Measurements from ENCODE around the gene SDCCAG8. TPM values are rescaled to one million over a fixed set of nuclear protein-coding genes. Genes with fewer than 3 reads are reported as not detected.

SDCCAG8 gene
- total RNA-seq, 1 experiment from 2014 or later = 14.0 TPM

- Histone ChIP-seq H3K9me3 (ENCODE audit: control insufficient read depth, insufficient read depth, low read depth, low read length) (no peaks in the 10 kb centered on the region), H3K4me1 (ENCODE audit: control insufficient read depth, insufficient read depth, low read length) (peaks cover 33% of the 10 kb centered on the region), H3K4me3 (ENCODE audit: low read depth in 2 of 2, low read length in 2 of 2) (no peak overlapping the region), H3K27me3 (ENCODE audit: control insufficient read depth, insufficient read depth, low read length) (no peaks in the 10 kb centered on the region), H3K36me3 (ENCODE audit: control insufficient read depth, insufficient read depth, low read length) (no peaks in the 10 kb centered on the region), H3K27ac (ENCODE audit: low read length) (peak overlapping the region; percentile 3; the same call in 1 of the 2 replicates)
- DNase-seq (ENCODE audit: low read depth, low spot score) (no peak), ATAC-seq (no peak)
- BruUV-seq (replicated peaks) = no TSS peak
- POLR2A ChIA-PET = no interaction called here
- CTCF ChIA-PET = interaction anchor here (0.7 kb wide), 1 partner anchor 28 kb away, joined by 6 read pairs; no protein-coding TSS in a partner anchor
- in situ Hi-C loops (cut with HindIII; ENCODE audit: low pct_unique_long_range_greater_than_20kb, low sequenced_read_pairs) (no loop called here), intact Hi-C loops (cut with micrococcal nuclease; ENCODE audit: unreplicated experiment) (no loop called here)
- no peak for TF ChIP-seq SIN3A (IDR thresholded peaks at IDR 0.05; ENCODE audit: borderline replicate concordance, insufficient read depth, low read depth, low read length)
These were observed 10.4 kb downstream of the SDCCAG8 start for GRCh38 chr1:243266231-243266630.

- no TSS peak for BruUV-seq (replicated peaks)
- Histone ChIP-seq H3K4me1 (ENCODE audit: control insufficient read depth, insufficient read depth, low read length) (peaks cover 33% of the 10 kb centered on the region), H3K27me3 (ENCODE audit: control insufficient read depth, insufficient read depth, low read length) (no peaks in the 10 kb centered on the region), H3K9me3 (ENCODE audit: control insufficient read depth, insufficient read depth, low read depth, low read length) (no peaks in the 10 kb centered on the region), H3K27ac (ENCODE audit: low read length) (peak overlapping the region; percentile 89), H3K4me3 (ENCODE audit: low read depth in 2 of 2, low read length in 2 of 2) (peak overlapping the region; percentile 23 to 35), H3K36me3 (ENCODE audit: control insufficient read depth, insufficient read depth, low read length) (no peaks in the 10 kb centered on the region)
- DNase-seq (ENCODE audit: low read depth, low spot score) (no peak), ATAC-seq (peak; percentile 19; the same call in 1 of the 2 replicates)
- intact Hi-C loops (cut with micrococcal nuclease; ENCODE audit: unreplicated experiment) = no loop called here
- no peak for TF ChIP-seq REST (IDR thresholded peaks at IDR 0.05; ENCODE audit: insufficient read depth in 1 of 2, low read depth in 2 of 2, low read length in 1 of 2)
- no peak for TF ChIP-seq POLR2AphosphoS5 (IDR thresholded peaks at IDR 0.05; ENCODE audit: low read depth, low read length)
- TF ChIP-seq SIN3A (IDR thresholded peaks at IDR 0.05; ENCODE audit: borderline replicate concordance, insufficient read depth, low read depth, low read length) = no peak
- TF ChIP-seq TCF7L2 (IDR thresholded peaks at IDR 0.05; ENCODE audit: low read depth, low read length) = no peak
- TF ChIP-seq CTCF (IDR thresholded peaks at IDR 0.05) = no peak
- in situ Hi-C loops (cut with HindIII; ENCODE audit: low pct_unique_long_range_greater_than_20kb, low sequenced_read_pairs) = no loop called here
- POLR2A ChIA-PET = no interaction called here
- CTCF ChIA-PET = no interaction called here
These were observed 11.6 kb downstream of the SDCCAG8 start for GRCh38 chr1:243267471-243267880.

- Histone ChIP-seq H3K4me3 (ENCODE audit: low read depth in 2 of 2, low read length in 2 of 2) (peak overlapping the region; percentile 23 to 37), H3K36me3 (ENCODE audit: control insufficient read depth, insufficient read depth, low read length) (no peaks in the 10 kb centered on the region), H3K27ac (ENCODE audit: low read length) (peak overlapping the region; percentile 89), H3K27me3 (ENCODE audit: control insufficient read depth, insufficient read depth, low read length) (no peaks in the 10 kb centered on the region), H3K9me3 (ENCODE audit: control insufficient read depth, insufficient read depth, low read depth, low read length) (no peaks in the 10 kb centered on the region), H3K4me1 (ENCODE audit: control insufficient read depth, insufficient read depth, low read length) (peaks cover 30% of the 10 kb centered on the region)
- ATAC-seq (peak; percentile 71), DNase-seq (ENCODE audit: low read depth, low spot score) (no peak)
- BruUV-seq (replicated peaks) = no TSS peak
- no peak for TF ChIP-seq POLR2AphosphoS5 (IDR thresholded peaks at IDR 0.05; ENCODE audit: low read depth, low read length)
- TF ChIP-seq REST (IDR thresholded peaks at IDR 0.05; ENCODE audit: insufficient read depth in 1 of 2, low read depth in 2 of 2, low read length in 1 of 2) = no peak
- TF ChIP-seq TCF7L2 (IDR thresholded peaks at IDR 0.05; ENCODE audit: low read depth, low read length) = no peak
- no peak for TF ChIP-seq SIN3A (IDR thresholded peaks at IDR 0.05; ENCODE audit: borderline replicate concordance, insufficient read depth, low read depth, low read length)
- TF ChIP-seq CTCF (IDR thresholded peaks at IDR 0.05) = no peak
- intact Hi-C loops (cut with micrococcal nuclease; ENCODE audit: unreplicated experiment) (no loop called here), in situ Hi-C loops (cut with HindIII; ENCODE audit: low pct_unique_long_range_greater_than_20kb, low sequenced_read_pairs) (no loop called here)
- ChIA-PET POLR2A (no interaction called here), CTCF (no interaction called here)
These were observed 12.2 kb downstream of the SDCCAG8 start for GRCh38 chr1:243267914-243268653.
